ENCODE data around the gene EBPL.

The EBPL gene

DNA sequence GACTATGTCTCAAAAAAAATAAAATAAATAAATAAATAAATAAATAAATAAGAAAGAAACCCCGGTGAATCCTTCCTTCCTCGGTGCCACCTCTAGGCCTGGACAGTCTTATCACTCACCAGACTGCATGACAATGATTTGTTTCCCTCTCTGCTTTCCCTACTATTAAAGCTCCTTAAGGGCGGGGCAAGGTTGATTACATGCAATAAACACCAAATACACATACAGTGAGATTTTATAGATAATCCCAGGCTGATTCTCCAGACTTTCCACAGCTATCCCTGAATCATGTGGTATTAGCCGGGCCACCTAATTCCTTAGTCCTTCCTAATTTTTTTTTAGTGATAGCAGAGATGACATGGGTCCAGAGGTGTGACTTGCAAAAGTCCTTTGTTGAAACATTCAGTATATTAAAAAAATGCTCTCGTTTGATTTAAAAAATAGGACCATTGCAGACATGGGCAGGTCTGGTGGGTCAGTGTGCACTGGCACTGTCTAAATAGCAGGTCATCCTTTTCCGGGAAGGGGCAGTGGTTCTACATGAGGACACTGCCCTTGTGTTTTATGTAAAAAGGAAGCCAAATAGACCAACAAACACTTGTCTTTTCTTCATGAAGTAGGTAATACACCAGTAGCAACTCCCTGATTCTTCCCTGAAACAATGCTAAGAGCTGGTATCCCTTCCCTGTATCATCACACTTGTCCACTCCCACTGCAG, 14.5 kb downstream of the EBPL start:
- no peak for DNase-seq (ENCODE audit: low read depth)

DNA sequence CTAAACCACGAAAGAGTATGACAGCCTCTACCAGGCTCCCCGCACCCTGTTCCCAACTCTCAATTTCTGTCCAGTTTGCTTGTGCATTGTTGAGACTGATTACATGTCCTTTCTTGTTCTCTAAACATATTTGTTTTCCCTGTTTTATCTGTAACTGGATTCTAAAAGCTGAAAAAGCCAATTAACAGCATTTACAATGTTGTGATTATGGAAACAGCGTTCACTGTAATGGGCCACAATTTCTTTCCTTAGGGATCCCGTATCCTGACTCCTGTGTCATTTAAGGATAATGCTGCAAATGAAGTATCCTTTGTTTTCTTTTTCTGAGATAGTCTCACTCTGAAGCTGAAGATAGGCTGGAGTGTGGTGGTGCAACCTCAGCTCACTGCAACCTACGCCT, 20.5 kb downstream of the EBPL start:
- no peak for DNase-seq (ENCODE audit: low read depth)

DNA sequence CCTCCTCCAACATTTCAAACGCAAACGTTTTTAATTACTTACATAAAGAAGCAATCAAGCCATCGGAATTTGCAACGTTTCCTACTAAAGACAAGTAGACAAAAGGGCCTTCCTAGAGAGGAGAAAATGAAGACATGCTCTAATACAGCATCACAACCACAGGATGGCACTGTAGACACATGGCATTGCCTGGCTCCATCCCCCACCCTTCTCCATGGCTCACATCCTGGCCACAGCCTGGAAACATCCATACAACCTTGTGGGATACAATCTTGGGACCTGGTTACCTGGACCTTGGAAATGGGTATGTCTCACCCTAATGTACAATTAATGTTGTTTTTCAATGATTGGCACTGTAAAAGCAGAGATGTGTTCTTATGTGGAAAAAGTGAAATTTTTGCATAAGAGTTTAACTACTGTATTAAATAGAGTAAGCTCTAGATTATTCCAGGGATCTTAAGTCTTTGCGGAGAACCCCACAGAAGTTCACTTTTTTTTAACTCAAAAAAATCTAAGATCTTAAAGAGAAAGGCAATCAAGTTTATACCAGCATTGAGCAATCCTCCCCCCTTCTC, 21.5 kb downstream of the EBPL start:
- DNase-seq (ENCODE audit: low read depth): peak; percentile 43

DNA sequence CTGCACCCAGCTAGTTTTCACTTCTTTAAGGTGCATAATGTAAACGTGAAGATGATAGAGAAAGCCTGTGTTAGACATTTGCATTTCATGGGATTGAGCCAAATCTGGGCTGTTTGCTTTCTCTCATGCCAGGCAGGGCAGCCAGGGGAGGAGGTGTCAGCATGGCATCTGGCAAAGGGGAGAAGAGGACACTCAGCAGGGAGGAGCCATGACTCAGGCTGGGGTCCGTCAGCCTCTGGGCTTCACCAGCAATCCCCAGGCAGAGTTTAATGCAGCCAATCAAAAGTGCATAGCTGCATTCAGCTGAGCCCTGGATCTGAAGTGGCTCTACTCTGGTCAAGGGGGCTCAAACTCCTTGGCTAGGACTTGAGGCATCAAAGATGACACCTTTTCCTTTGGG, 23.5 kb downstream of the EBPL start:
- DNase-seq (ENCODE audit: low read depth): no peak

DNA sequence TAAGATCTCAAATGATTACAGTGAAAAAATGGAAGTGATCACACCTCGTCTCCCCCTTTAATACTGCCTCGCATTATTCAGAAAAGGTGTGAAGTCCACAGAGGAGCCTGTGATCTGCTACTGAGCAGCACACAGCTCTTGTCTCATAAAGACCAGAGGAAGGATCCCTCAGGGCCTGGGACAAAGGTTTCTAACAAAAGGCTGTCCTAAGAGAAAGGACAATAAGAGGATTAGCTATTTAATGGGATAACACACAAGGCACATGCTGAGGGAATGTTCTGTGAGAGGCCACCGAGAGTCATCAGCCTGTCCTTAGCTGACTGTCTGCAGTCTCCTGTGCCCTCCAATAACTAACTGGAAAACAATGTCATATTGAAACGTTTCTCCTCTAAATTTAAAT, 26.7 kb downstream of the EBPL start:
- DNase-seq (ENCODE audit: low read depth): no peak

DNA sequence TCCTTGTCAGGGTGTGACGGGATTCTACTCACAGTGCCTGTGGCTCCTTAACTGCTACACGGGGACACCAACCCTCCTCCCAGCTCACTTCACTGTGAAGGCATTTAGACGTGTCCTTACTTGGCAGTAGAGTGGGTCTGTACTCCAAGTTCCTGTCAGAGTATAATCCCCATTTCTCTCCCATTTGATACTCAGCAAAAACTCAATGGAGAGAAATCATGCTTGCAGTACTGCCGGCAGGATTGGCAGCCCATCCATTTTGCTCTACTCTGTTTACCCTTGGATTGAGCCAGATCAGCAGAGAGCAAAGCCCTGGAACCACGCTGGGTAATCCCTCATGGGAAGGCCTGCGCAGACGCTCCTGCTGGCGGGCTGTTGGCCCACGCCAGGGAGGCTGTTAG, 34.0 kb downstream of the EBPL start:
- DNase-seq (ENCODE audit: low read depth): no peak

DNA sequence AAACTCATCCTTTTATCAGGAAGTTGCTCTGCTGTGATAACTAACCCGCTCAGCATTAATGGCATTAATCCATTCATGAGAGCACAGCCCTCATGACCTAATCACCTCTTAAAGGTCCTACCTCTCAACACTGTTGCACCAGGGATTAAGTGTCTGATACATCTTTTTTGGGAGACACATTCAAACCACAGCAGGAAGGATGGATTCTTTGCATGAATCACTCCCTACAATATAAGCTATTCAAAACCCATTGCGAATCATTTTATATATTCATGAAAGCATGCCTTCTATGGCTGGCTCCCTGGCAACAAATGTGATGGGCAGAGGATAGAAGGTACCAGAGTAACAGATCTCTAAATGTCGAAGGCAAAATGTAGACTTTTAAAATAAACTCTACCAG, 35.4 kb downstream of the EBPL start:
- no peak for DNase-seq (ENCODE audit: low read depth)

DNA sequence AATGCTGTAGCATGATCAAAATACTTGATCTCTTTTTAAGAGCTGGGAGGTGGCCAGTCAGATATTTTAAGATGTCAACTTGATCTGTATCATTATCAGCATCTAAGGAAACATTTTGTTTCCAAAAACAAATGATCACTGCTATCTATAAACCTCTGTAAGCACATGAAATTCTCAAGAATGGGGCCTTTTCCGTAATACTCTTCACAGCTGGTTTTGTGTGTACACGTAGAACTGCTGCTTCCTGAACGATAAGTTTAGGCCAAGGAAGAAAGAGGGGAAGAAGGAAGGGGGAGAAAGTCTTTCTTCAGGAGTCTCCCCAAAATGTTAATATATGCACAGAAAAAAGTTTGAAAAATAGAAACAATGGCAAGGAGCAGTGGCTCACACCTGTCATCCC, 37.3 kb downstream of the EBPL start:
- no peak for DNase-seq (ENCODE audit: low read depth)

DNA sequence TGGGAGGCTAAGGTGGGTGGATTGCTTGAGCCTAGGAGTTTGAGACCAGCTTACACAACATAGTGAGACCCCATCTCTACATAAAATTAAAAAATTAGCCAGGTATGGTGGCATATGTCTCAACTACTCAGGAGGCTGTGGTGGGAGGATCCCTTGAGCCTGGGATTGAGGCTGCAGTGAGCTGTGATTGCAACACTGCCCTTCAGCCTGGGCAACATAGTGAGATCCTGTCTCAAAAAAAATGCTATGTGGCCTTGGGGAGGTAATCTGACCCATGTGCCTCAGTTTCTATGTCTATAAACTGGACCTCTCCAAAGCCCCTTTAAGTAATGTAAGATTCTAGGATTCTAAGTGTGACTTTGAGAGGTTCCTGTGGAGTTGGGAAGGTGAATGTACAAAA, 37.8 kb downstream of the EBPL start:
- DNase-seq (ENCODE audit: low read depth): no peak

DNA sequence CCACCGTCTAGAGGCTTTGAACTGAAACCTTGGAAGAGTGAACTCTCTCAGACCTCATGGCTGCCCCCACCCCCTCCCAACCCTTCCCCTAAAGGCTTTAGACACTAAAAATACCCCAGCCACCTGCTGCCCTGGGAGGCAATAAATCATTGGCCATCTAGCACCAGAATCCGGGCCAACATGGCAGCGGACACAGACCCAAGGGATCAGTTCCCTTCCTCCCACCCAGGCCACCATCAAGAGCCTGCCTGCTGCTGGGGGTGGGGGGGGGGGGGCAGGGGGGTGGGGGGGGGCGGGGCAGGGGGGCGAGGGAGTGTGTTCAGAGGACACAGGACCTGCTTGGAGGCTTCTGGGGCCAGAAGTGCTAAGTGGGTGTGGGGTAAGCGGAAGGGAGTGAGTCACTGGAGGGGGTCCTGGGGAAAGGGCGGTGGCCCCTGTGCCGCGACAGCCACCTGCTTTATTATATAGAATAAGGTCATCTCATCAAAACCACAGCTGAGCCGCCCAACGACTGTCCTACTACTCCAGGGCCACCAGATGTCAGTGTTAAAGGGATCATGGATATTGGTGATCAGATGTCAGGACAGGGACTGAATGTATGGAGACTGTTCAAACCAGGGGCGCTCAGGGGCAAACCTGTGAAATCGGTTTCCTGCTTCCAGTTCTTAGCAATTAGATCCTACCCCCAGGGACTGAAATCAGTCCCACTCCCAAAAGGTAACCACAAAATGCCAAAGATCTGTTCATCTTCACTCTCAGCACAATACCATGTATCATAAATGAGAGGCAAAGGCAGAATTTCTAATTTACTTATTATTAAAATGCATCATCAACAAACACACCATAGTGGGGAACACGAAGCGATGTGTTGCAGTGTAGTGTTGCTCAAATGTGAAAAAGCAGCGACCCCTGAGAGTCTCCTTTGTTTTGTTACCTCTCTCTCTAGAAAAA, 38.7 kb downstream of the EBPL start:
- no peak for DNase-seq (ENCODE audit: low read depth)

DNA sequence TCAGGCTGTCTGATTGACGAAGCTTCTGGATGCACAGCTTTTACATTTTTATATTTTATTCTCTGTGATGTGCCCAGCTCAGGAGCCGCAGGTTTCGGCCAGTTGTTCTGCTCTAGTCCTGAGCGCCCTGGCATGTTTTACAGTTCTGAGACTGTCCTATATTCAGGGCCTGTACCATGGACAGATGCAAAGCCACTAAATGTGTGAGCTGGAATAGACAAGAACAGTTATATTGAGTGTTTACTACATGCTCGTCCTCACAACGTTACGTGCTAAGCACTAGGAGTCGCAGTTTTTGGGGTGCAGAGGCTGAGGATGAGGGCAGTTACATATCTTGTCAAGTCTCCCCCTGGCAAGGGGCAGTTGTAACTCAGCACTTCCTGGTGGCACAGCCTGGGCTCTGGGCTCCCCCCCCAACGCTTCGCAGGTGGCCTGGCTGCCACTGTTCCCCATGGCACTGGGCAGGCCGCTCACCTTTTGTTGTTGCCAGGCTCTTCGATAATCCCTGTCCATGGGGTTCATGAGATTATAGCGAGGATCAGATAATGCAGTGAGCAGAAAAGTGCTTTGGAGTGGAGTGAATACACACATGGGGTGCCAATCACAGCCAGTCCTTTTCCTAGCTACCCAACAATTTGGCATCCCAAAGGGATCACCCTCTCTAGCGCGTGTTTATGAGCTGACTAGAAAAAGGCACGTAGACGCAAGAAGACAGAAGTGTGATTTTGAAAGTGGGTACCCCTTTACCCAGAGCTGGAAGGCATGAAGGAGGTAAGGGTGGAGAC, 39.5 kb downstream of the EBPL start:
- no peak for DNase-seq (ENCODE audit: low read depth)

DNA sequence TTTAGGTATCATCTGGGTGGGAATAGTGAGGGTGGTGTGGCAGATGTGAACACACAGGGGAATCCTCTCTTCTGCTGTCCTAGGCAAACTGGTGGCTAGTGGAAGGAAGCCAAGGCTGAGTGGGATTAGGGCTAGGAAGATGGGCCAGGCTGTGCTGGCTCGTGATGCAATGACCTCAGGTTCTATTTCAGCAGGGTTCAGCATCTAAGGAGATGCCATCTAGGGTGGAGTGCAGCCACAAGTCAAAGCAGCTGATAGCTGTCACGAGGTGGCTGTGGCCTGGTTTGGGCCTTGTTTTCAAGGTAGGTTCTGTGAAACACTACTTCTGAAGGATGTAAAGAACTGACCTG, 41.3 kb downstream of the EBPL start:
- DNase-seq (ENCODE audit: low read depth): no peak

DNA sequence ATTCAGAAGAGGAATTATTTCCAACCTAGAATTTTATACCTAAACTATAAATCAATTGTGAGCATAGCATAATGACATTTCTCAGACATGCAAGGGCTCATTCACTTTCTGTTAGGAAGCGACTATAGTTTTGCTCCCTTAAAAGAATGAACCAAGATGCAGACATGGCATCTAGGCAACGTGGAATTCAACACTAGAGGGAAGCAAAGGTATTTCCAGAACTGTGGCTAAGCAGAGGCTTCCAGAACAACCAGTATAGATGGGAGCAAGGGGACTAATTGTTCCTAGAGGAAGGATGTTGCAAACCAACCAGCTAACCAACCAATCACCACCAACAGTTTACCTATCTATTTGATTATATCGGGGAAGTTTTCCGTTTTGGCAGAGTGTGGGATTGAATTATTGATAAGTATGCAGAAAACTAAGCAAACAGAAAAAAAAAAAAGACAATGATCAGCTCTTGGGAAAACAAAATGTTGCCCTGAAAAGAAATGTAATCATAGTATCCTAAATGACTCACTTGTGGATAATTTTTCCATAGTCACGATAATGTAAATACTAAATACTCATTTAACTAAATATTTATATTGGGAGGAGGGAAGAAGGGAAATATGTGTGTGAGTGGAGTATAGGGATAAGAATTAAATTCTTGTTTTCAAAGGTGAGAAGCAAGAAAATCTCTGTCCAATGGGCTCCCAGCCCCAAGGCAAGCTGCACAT, 41.9 kb downstream of the EBPL start:
- no peak for DNase-seq (ENCODE audit: low read depth)

DNA sequence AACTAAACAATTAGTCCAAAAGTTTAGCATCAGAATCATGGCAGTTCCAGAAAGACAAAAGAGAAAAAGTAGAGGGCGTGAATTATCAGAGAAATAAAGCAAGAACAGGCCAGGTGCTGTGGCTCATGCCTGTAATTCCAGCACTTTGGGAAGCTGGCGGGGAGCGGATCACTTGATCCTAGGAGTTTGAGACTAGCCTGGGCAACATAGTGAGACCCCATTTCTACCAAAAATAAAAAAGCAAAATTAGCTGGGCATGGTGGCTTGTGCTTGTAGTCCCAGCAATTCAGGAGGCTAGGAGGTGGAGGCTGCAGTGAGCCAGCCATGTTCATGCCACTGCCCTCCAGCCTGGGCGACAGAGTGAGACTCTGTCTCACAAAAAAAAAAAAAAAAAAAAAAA, 44.6 kb downstream of the EBPL start:
- DNase-seq (ENCODE audit: low read depth): no peak

DNA sequence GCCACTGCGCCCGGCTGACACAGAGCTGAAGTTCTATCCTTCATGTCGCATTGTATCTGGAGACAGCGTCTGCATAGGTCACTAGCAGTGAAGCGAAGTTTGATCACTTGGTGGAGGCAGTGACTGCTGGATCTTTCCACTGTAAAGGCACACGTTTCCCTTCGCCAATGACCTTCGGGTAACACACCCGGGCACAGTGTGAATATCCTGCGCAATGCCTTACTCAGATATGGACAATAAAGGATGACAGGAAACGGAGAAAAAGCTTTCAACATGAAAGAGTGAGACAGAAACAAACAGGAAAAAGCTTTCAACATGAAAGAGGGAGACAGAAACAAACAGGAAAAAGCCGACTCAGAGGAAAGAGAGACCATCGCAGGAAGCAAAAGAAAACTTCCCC, 45.8 kb downstream of the EBPL start:
- DNase-seq (ENCODE audit: low read depth): no peak

DNA sequence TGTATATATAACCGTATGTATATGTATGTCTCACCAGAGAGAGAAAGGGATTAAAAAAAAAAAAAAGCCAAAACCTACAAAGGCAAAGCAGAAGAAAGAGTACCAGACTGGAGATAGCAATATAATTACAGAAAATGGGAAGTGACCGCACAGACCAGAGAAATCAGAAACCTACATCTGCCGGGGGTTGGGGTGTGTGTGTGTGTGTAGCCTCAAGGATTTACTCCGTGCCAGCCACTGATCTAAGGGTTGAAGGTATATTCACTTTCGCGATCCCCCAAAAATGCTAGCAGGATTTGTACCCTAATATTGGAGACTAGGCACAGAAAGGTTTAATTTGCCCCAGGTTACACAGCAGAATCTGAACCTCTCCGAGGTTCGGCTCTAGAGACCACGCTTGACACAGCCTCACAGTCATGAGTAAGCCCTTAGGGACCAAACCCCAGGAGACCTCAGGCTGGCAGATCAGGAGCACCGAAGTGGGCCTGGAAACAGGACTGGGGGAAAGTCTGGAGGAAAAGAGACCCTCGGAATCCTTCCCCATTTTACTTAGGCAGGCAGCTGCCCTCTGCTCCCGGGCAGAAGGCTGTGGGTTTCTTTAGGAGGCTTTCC, 48.1 kb downstream of the EBPL start:
- no peak for DNase-seq (ENCODE audit: low read depth)

DNA sequence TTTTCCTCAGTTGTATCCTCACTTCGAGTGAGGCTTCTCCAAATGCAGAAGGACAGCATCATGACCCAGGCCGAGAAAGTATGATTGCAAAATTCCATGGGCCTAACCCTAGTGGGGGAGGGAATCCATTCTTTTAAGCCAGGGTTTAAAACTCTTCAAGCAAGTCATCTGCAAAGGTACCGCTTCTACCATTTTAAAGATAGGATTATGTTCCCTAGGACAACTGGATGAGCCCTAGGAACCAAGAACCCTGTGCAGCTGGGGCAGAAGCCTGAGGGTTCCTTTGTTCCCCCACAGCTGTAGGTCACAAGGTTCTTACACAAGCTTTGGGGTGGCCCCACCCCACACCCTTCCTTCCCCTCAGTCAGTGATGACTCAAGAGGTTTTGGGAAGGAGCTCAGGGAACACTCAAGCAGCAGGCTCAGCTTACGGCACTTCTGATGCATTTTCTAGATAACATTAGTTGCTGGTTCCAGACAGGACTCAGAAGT, 49.4 kb downstream of the EBPL start:
- peak; percentile 62 for DNase-seq (ENCODE audit: low read depth)

DNA sequence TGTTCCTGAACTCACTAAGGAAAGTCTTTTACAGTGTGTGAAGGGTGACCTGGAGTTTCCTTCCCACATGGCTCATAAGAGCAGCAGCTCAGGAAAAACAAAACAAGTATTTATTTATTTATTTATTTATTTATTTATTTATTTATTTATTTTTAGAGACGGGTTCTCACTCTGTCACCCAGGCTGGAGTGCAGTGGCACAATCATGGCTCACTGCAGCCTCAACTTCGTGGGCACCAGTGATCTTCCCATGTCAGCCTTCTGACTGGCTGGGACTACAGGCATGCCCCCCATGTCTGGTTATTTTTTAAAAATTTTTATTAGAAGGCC, 52.6 kb downstream of the EBPL start:
- no peak for DNase-seq (ENCODE audit: low read depth)

DNA sequence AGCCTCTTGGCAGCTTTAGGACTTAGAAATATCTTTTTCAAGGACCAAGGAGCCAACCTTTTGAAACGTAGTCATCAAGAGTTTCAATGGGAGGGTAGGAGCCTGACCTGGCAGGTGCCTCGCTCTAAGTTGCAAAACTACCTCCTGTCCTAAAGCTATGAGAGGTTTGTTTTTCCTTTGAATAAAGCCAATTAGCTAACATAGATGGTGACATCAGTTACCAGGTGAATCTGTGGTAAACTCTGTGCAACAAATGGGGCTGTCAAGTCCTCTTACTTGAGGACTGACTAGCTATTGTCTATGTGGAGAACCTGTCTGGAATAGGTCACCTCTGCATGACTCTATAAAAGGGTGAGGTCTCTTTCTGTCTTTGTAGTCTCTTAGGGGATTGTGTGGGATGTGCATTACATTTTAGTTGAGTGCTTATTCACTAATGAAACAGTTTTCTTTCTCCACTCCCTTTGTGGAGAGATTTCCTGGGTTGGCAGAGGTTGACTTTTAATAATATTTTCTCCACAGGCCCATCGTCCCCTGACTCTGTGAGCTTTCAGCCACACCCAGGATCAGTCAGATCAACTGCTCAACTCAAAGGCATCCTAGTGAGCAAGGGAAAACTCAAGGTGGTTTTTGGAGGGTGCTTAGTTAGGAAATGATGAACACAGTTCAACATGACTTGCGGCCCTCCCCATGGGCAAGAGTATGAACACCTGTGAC, 53.1 kb downstream of the EBPL start:
- DNase-seq (ENCODE audit: low read depth): no peak

DNA sequence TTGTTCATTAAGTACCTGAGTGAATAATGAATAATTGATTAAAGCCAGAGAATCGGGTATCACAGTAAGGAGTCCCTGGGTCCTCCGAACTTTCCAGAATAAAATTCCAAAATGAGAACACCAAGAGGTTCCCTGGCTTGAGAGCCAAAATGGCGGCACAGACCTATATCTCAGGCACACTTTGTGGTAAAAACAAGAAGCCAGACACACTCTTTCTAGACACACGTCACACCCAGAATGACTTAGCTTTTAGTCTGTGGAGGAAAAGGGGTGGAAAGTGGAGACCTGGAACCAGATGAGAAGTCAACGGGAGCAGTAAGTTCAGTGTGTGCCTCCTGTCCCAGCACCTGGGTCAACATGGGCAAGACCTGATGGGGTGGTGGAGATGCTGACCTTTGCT, 54.6 kb downstream of the EBPL start:
- DNase-seq (ENCODE audit: low read depth): no peak
